Muscle layer of colon (tissue), 2 donors: Measurements from ENCODE around the gene GHDC.
"Not testable (repeated sequence)": the region's sequence is repeated elsewhere in the genome, so short reads cannot be mapped to it uniquely, and the experiment has no call there.

Experiments used
- H3K27ac ChIP-seq: one replicate; pipeline ENCODE4 v1.7.0; 2013; ENCODE audit warnings: low read depth, mild to moderate bottlenecking, low read length, moderate library complexity
- H3K27me3 ChIP-seq, 2 donors: one replicate each; pipeline ENCODE4 v1.7.0; 2013; ENCODE audit warnings: low read length in 2 of 2, mild to moderate bottlenecking in 2 of 2; ENCODE audit not compliant: insufficient read depth in 2 of 2, control insufficient read depth in 1 of 2
- H3K36me3 ChIP-seq: one replicate; pipeline ENCODE4 v1.7.0; 2013; ENCODE audit warnings: mild to moderate bottlenecking, low read length; ENCODE audit not compliant: insufficient read depth
- H3K4me1 ChIP-seq: one replicate; pipeline ENCODE4 v1.7.0; 2013; ENCODE audit warnings: mild to moderate bottlenecking, low read length; ENCODE audit not compliant: insufficient read depth
- H3K4me3 ChIP-seq, 2 donors: one replicate each; pipeline ENCODE4 v1.7.0; 2013; ENCODE audit warnings: low read length in 2 of 2, low read depth in 1 of 2, mild to moderate bottlenecking in 1 of 2, moderate library complexity in 1 of 2
- H3K9ac ChIP-seq: one replicate; pipeline ENCODE4 v1.7.0; 2013; ENCODE audit warnings: low read length
- H3K9me3 ChIP-seq: one replicate; pipeline ENCODE4 v1.7.0; 2013; ENCODE audit warnings: mild to moderate bottlenecking, low read length
- donor health status: abdominal sarcoma.
- donor health status: Adenocarcinoma of cecum.

GHDC gene

GRCh38 chr17:42225646-42226045 is 31.4 kb upstream of the GHDC start:
- H3K27ac ChIP-seq, result no peak overlapping the region
- H3K36me3 ChIP-seq, result peaks cover 39% of the 10 kb centered on the region
- peaks cover 11% of the 10 kb centered on the region for H3K4me1 ChIP-seq
- H3K4me3 ChIP-seq, result no peak overlapping the region
- no peaks in the 10 kb centered on the region for H3K9me3 ChIP-seq
- H3K9ac ChIP-seq, result no peak overlapping the region
- H3K27me3 ChIP-seq, result no peaks in the 10 kb centered on the region

DNA sequence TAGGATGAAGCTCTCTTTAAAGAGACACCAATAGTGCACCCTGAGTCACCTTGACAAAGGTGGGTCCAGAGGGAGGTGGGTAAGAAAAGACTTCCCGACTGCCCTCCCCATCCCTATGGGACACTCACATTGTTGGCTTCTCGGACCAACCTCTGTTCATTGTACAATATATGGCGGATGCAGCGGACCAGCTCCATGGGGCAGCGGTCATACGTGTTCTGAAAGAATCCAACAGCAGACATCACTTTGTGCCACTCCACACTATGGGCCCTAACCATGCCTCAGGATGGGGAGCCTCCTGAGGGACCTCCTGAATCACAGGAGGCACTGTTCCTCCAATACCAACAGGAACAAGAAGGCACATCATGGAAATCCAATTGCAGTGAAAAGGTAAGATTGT is 30.4 kb upstream of the GHDC start:
- Histone ChIP-seq H3K9me3 (no peaks in the 10 kb centered on the region), H3K9ac (no peak overlapping the region), H3K4me1 (peaks cover 11% of the 10 kb centered on the region), H3K27me3 (no peaks in the 10 kb centered on the region), H3K4me3 (no peak overlapping the region), H3K36me3 (peaks cover 39% of the 10 kb centered on the region), H3K27ac (no peak overlapping the region)

DNA sequence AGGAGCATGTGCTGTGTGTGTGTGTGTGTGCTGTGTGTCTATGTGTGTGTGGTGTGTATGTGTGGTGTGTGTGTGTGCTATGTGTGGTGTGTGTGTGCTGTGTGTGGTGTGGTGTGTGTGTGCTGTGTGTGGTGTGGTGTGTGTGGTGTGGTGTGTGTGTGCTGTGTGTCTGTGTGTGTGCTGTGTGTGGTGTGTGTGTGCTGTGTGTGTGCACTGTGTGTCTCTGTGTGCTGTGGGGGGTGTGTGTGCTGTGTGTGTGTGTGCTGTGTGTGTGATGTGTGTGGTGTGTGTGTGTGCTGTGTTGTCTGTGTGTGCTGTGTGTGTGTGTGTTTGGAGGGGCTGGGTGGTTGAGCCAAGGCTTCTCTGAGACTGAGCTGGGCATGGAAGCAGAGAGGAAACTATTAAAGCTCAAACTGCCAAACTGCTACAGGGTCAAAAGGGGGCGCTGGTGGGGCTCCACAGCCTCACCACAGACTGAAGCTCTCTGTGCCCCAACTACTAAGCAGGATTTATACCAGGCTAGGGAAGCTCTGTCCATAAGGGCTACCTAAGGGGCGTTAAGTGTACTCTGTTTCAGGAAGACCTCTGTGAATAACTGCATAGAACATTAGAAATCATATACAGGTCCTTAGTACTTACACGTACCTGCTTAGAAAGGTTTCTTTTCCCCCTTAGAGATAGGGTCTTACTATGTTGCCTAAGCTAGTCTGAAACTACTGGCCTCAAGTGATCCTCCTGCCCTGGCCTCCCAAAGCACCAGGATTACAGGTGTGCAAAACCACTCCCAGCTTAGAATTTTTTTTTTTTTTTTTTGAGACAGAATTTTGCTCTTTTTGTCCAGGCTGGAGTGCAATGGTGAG is 27.8 kb upstream of the GHDC start:
- Histone ChIP-seq H3K9ac (no peak overlapping the region), H3K36me3 (peaks cover 53% of the 10 kb centered on the region), H3K4me3 (no peak overlapping the region)

DNA sequence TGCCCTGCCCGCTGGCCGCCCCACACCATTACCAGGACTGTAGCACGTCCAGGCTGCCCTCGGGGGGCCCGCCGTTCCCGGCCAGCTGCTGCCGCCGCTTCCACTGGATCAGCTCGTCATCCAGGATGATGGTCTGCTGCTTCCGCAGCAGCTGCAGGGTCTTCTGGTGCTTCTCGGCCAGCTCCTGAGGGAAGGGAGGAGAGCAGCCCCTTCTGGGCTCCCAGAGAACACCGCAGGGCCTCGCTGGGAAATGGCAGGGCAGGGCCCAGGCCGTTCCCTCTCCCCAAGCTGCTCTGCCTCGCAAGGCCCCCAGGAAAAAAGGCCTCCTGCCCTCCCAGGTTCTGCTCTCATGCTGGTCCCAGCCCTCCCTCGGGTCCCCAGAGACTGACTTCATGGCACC is 25.0 kb upstream of the GHDC start:
- not testable (repeated sequence) for H3K9me3 ChIP-seq, H3K9ac ChIP-seq, H3K27me3 ChIP-seq, H3K4me1 ChIP-seq, H3K4me3 ChIP-seq, H3K27ac ChIP-seq
- peaks cover 67% of the 10 kb centered on the region for H3K36me3 ChIP-seq

More for the DNA sequence above, 27.8 kb upstream of the GHDC start:
- Histone ChIP-seq H3K27me3 (no peaks in the 10 kb centered on the region), H3K4me1 (no peaks in the 10 kb centered on the region), H3K9me3 (no peaks in the 10 kb centered on the region), H3K27ac (no peak overlapping the region)

DNA sequence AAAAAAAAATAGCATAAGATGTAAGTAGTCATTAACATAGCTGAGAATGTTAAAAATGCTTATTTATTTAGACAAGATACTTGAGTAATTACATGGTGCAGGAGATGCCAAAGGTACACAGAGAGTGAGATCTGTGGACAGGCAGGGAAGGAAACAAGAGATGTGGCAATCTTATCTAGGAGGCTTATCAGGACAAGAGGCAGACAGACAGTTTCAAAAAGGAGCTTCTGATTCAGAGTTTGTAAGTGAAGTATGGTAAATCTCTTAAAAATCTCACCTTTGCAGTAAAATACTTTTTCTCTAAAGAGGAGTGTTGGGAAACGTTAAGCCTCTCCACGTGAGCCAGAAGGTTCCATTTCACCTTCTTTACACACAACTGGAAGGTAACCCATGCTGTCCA is 19.9 kb upstream of the GHDC start:
- H3K27me3 ChIP-seq, result no peaks in the 10 kb centered on the region
- H3K9me3 ChIP-seq, result no peaks in the 10 kb centered on the region
- peaks cover 70% of the 10 kb centered on the region for H3K36me3 ChIP-seq
- no peak overlapping the region for H3K27ac ChIP-seq
- H3K4me3 ChIP-seq, result no peak overlapping the region
- no peaks in the 10 kb centered on the region for H3K4me1 ChIP-seq
- no peak overlapping the region for H3K9ac ChIP-seq

- Histone ChIP-seq H3K9ac (no peak overlapping the region), H3K4me3 (no peak overlapping the region), H3K27me3 (no peaks in the 10 kb centered on the region), H3K4me1 (no peaks in the 10 kb centered on the region), H3K36me3 (peaks cover 65% of the 10 kb centered on the region), H3K27ac (no peak overlapping the region), H3K9me3 (no peaks in the 10 kb centered on the region)
These were observed 18.1 kb upstream of the GHDC start for GRCh38 chr17:42212382-42212781.

- peaks cover 63% of the 10 kb centered on the region for H3K36me3 ChIP-seq
- not testable (repeated sequence) for H3K9me3 ChIP-seq, H3K9ac ChIP-seq, H3K27me3 ChIP-seq, H3K4me1 ChIP-seq, H3K27ac ChIP-seq, H3K4me3 ChIP-seq
These were observed 17.6 kb upstream of the GHDC start for GRCh38 chr17:42211921-42212341.

- no peak overlapping the region for H3K9ac ChIP-seq
- peaks cover 59% of the 10 kb centered on the region for H3K36me3 ChIP-seq
- no peak overlapping the region for H3K27ac ChIP-seq
- H3K27me3 ChIP-seq, result no peaks in the 10 kb centered on the region
- H3K9me3 ChIP-seq, result no peaks in the 10 kb centered on the region
- no peaks in the 10 kb centered on the region for H3K4me1 ChIP-seq
- H3K4me3 ChIP-seq, result no peak overlapping the region
These were observed 15.8 kb upstream of the GHDC start for GRCh38 chr17:42210046-42210445.

GRCh38 chr17:42206153-42206612 is 11.9 kb upstream of the GHDC start:
- H3K36me3 ChIP-seq, result peaks cover 73% of the 10 kb centered on the region
- H3K4me1 ChIP-seq, H3K4me3 ChIP-seq, H3K27me3 ChIP-seq, H3K9ac ChIP-seq, H3K9me3 ChIP-seq, H3K27ac ChIP-seq: not testable (repeated sequence)

- Histone ChIP-seq H3K27me3 (no peaks in the 10 kb centered on the region), H3K4me3 (no peak overlapping the region), H3K9me3 (no peaks in the 10 kb centered on the region), H3K4me1 (no peaks in the 10 kb centered on the region), H3K27ac (no peak overlapping the region), H3K36me3 (peaks cover 62% of the 10 kb centered on the region), H3K9ac (no peak overlapping the region)
These were observed 9.1 kb upstream of the GHDC start for GRCh38 chr17:42203354-42203753.

DNA sequence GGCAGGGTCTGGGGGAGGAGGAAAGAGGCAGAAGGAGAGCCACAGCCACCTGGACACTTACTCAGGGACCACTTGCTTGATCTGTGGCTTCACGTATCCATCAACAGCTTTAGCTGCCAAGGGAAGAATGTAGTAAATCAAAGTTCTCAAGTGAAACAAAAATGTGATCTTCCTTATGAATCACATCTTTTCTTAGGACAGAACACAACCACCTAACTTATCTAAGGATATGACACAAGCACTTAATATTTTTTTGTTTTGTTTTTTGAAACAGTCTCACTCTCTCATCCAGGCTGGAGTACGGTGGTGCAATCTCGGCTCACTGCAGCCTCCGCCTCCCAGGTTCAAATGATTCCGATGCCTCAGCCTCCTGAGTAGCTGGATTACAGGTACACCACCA is 8.4 kb upstream of the GHDC start:
- Histone ChIP-seq H3K36me3 (peaks cover 62% of the 10 kb centered on the region), H3K27ac (no peak overlapping the region), H3K27me3 (no peaks in the 10 kb centered on the region), H3K4me1 (no peaks in the 10 kb centered on the region), H3K4me3 (no peak overlapping the region), H3K9ac (no peak overlapping the region), H3K9me3 (no peaks in the 10 kb centered on the region)

GRCh38 chr17:42202159-42202558 is 7.9 kb upstream of the GHDC start:
- Histone ChIP-seq H3K4me1 (no peaks in the 10 kb centered on the region), H3K27ac (no peak overlapping the region), H3K9me3 (no peaks in the 10 kb centered on the region), H3K36me3 (peaks cover 57% of the 10 kb centered on the region), H3K9ac (no peak overlapping the region), H3K4me3 (no peak overlapping the region), H3K27me3 (no peaks in the 10 kb centered on the region)
